Measurements from ENCODE around the gene CSK. TPM values are rescaled to one million over a fixed set of nuclear protein-coding genes. Genes with fewer than 3 reads are reported as not detected.

The CSK gene
- total RNA-seq, 1 experiment from 2014 or later: 103 TPM

GRCh38 chr15:74752011-74752410 lies 29.9 kb upstream of the CSK start:
- no peak for TF ChIP-seq CTCF (conservative IDR thresholded peaks at IDR 0.05; ENCODE audit: low read depth, low read length)
- no peak for TF ChIP-seq EZH2 (IDR thresholded peaks at IDR 0.05; ENCODE audit: borderline replicate concordance, low read depth, low read length, poor library complexity, severe bottlenecking)
- Histone ChIP-seq H3K27me3 (replicated peaks; ENCODE audit: insufficient read depth, low read depth, low read length, poor library complexity) (no peaks in the 10 kb centered on the region), H3K9me3 (ENCODE audit: low read depth, low read length, poor library complexity, severe bottlenecking) (no peaks in the 10 kb centered on the region), H3K27ac (ENCODE audit: low read depth, low read length, poor library complexity, severe bottlenecking) (no peak overlapping the region), H3K4me3 (ENCODE audit: low read depth, low read length, poor library complexity, severe bottlenecking) (no peak overlapping the region), H3K36me3 (ENCODE audit: insufficient read depth, low read length, poor library complexity, severe bottlenecking) (no peaks in the 10 kb centered on the region), H3K4me1 (ENCODE audit: insufficient read depth, low read length, poor library complexity, severe bottlenecking) (no peaks in the 10 kb centered on the region)
- ChIA-PET CTCF (no interaction called here), POLR2A (ENCODE audit: low non-redundant PET) (no interaction called here)
- no TSS peak for BruUV-seq (replicated peaks)
- no peak for DNase-seq (ENCODE audit: low spot score)
- intact Hi-C loops (cut with micrococcal nuclease; ENCODE audit: unreplicated experiment): no loop called here

GRCh38 chr15:74752531-74752930 lies 29.3 kb upstream of the CSK start:
- TF ChIP-seq CTCF (conservative IDR thresholded peaks at IDR 0.05; ENCODE audit: low read depth, low read length): no peak
- no peak for TF ChIP-seq EZH2 (IDR thresholded peaks at IDR 0.05; ENCODE audit: borderline replicate concordance, low read depth, low read length, poor library complexity, severe bottlenecking)
- DNase-seq (ENCODE audit: low spot score): no peak
- intact Hi-C loops (cut with micrococcal nuclease; ENCODE audit: unreplicated experiment): no loop called here
- no TSS peak for BruUV-seq (replicated peaks)
- ChIA-PET POLR2A (ENCODE audit: low non-redundant PET) (no interaction called here), CTCF (no interaction called here)
- no peaks in the 10 kb centered on the region for H3K36me3 ChIP-seq (ENCODE audit: insufficient read depth, low read length, poor library complexity, severe bottlenecking)
- no peak overlapping the region for H3K27ac ChIP-seq (ENCODE audit: low read depth, low read length, poor library complexity, severe bottlenecking)
- H3K9me3 ChIP-seq (ENCODE audit: low read depth, low read length, poor library complexity, severe bottlenecking): no peaks in the 10 kb centered on the region
- no peak overlapping the region for H3K4me3 ChIP-seq (ENCODE audit: low read depth, low read length, poor library complexity, severe bottlenecking)
- H3K4me1 ChIP-seq (ENCODE audit: insufficient read depth, low read length, poor library complexity, severe bottlenecking): no peaks in the 10 kb centered on the region
- no peaks in the 10 kb centered on the region for H3K27me3 ChIP-seq (replicated peaks; ENCODE audit: insufficient read depth, low read depth, low read length, poor library complexity)

- Histone ChIP-seq H3K27ac (ENCODE audit: low read depth, low read length, poor library complexity, severe bottlenecking) (no peak overlapping the region), H3K9me3 (ENCODE audit: low read depth, low read length, poor library complexity, severe bottlenecking) (no peaks in the 10 kb centered on the region), H3K4me1 (ENCODE audit: insufficient read depth, low read length, poor library complexity, severe bottlenecking) (no peaks in the 10 kb centered on the region), H3K36me3 (ENCODE audit: insufficient read depth, low read length, poor library complexity, severe bottlenecking) (no peaks in the 10 kb centered on the region), H3K4me3 (ENCODE audit: low read depth, low read length, poor library complexity, severe bottlenecking) (no peak overlapping the region), H3K27me3 (replicated peaks; ENCODE audit: insufficient read depth, low read depth, low read length, poor library complexity) (no peaks in the 10 kb centered on the region)
- no TSS peak for BruUV-seq (replicated peaks)
- intact Hi-C loops (cut with micrococcal nuclease; ENCODE audit: unreplicated experiment): no loop called here
- POLR2A ChIA-PET (ENCODE audit: low non-redundant PET): no interaction called here
- DNase-seq (ENCODE audit: low spot score): no peak
- TF ChIP-seq CTCF (conservative IDR thresholded peaks at IDR 0.05; ENCODE audit: low read depth, low read length): no peak
- TF ChIP-seq EZH2 (IDR thresholded peaks at IDR 0.05; ENCODE audit: borderline replicate concordance, low read depth, low read length, poor library complexity, severe bottlenecking): no peak
- CTCF ChIA-PET: no interaction called here
These were observed 27.2 kb upstream of the CSK start for GRCh38 chr15:74754593-74755215.
